Measurements from ENCODE around the gene PGK1. TPM values are rescaled to one million over a fixed set of nuclear protein-coding genes. Genes with fewer than 3 reads are reported as not detected.
"Not testable (repeated sequence)": the region's sequence is repeated elsewhere in the genome, so short reads cannot be mapped to it uniquely, and the experiment has no call there.

The PGK1 gene
- 100 to 1,000 TPM; 277 to 296 TPM for total RNA-seq
- polyA plus RNA-seq (2013, experiment 1 of 2), result 321 TPM
- polyA plus RNA-seq (2013, experiment 2 of 2), result 341 TPM
- long read RNA-seq, experiment 1, full-length matches to known transcripts, result 144 of 202 reads
- long read RNA-seq, experiment 1, partial matches to known transcripts, result 45 of 202 reads
- long read RNA-seq, experiment 1, other reads (novel, unspliced or antisense), result 13 of 202 reads
- long read RNA-seq, experiment 2, full-length matches to known transcripts, result 488 of 519 reads
- long read RNA-seq, experiment 2, partial matches to known transcripts, result 22 of 519 reads
- long read RNA-seq, experiment 2, other reads (novel, unspliced or antisense), result 9 of 519 reads
- long read RNA-seq, experiment 3, full-length matches to known transcripts, result 3,005 of 3,079 reads
- long read RNA-seq, experiment 3, partial matches to known transcripts, result 27 of 3,079 reads
- long read RNA-seq, experiment 3, other reads (novel, unspliced or antisense), result 47 of 3,079 reads
- long read RNA-seq, experiment 4, full-length matches to known transcripts, result 927 of 965 reads
- long read RNA-seq, experiment 4, partial matches to known transcripts, result 26 of 965 reads
- long read RNA-seq, experiment 4, other reads (novel, unspliced or antisense), result 12 of 965 reads

DNA sequence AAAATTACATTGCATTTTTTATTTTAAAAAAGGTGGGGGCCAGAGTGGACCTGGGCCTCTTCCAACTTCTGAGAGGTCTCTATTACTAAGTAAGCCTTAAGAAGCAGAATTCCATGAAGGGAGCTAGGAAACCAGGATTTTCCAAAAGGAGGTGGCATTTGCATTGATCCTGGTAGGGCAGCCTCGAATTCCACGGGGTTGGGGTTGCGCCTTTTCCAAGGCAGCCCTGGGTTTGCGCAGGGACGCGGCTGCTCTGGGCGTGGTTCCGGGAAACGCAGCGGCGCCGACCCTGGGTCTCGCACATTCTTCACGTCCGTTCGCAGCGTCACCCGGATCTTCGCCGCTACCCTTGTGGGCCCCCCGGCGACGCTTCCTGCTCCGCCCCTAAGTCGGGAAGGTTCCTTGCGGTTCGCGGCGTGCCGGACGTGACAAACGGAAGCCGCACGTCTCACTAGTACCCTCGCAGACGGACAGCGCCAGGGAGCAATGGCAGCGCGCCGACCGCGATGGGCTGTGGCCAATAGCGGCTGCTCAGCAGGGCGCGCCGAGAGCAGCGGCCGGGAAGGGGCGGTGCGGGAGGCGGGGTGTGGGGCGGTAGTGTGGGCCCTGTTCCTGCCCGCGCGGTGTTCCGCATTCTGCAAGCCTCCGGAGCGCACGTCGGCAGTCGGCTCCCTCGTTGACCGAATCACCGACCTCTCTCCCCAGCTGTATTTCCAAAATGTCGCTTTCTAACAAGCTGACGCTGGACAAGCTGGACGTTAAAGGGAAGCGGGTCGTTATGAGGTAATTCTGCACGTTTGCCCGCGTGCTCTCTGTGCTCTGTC is at the start of gene PGK1:
Gene PGK1 (plus strand): TSS at position 626 of the 824 bp plus-strand sequence. CDS start 93 bp downstream, at position 719.
- H3K4me1 ChIP-seq (ENCODE audit: control insufficient read depth, insufficient read depth, low read length), result peaks cover 2% of the 10 kb centered on the region
- peaks cover 3% of the 10 kb centered on the region for H3K36me3 Mint-ChIP-seq (ENCODE audit: low read depth)
- H3K36me3 ChIP-seq (ENCODE audit: control insufficient read depth, insufficient read depth, low read length), result peaks cover 4% of the 10 kb centered on the region
- H3K27ac ChIP-seq (ENCODE audit: low read depth, low read length), result peak within 1 kb of the TSS; percentile 82
- WGBS, 2 experiments (ENCODE audit: insufficient coverage in 1 of 2, insufficient read length in 1 of 2), result 0% methylated on average over 5 to 70 of the region's 72 CpGs
- DNase-seq, result peak; percentile 96
- H3K9ac ChIP-seq (ENCODE audit: extremely low read depth, low read length, poor library complexity, severe bottlenecking), result peak within 1 kb of the TSS; percentile 89
- H3K27ac Mint-ChIP-seq, result peak within 1 kb of the TSS; percentile 95
- peaks cover 9% of the 10 kb centered on the region for H3K4me1 Mint-ChIP-seq
- no peaks in the 10 kb centered on the region for H3K9me3 ChIP-seq (ENCODE audit: control insufficient read depth, low read length)
- H3K27me3 Mint-ChIP-seq (ENCODE audit: insufficient read depth), result no peaks in the 10 kb centered on the region
- peaks cover 64% of the 10 kb centered on the region for H3K9me3 Mint-ChIP-seq
- no peaks in the 10 kb centered on the region for H3K27me3 ChIP-seq (ENCODE audit: control insufficient read depth, insufficient read depth, low read length, poor library complexity, severe bottlenecking)
- H3K4me3 Mint-ChIP-seq, result peak within 1 kb of the TSS; percentile 89
- H3K4me3 ChIP-seq (ENCODE audit: low read length), result peak within 1 kb of the TSS; percentile 95
- TF ChIP-seq, protein P1, sequence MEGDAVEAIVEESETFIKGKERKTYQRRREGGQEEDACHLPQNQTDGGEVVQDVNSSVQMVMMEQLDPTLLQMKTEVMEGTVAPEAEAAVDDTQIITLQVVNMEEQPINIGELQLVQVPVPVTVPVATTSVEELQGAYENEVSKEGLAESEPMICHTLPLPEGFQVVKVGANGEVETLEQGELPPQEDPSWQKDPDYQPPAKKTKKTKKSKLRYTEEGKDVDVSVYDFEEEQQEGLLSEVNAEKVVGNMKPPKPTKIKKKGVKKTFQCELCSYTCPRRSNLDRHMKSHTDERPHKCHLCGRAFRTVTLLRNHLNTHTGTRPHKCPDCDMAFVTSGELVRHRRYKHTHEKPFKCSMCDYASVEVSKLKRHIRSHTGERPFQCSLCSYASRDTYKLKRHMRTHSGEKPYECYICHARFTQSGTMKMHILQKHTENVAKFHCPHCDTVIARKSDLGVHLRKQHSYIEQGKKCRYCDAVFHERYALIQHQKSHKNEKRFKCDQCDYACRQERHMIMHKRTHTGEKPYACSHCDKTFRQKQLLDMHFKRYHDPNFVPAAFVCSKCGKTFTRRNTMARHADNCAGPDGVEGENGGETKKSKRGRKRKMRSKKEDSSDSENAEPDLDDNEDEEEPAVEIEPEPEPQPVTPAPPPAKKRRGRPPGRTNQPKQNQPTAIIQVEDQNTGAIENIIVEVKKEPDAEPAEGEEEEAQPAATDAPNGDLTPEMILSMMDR (conservative IDR thresholded peaks at IDR 0.05), result no peak

DNA sequence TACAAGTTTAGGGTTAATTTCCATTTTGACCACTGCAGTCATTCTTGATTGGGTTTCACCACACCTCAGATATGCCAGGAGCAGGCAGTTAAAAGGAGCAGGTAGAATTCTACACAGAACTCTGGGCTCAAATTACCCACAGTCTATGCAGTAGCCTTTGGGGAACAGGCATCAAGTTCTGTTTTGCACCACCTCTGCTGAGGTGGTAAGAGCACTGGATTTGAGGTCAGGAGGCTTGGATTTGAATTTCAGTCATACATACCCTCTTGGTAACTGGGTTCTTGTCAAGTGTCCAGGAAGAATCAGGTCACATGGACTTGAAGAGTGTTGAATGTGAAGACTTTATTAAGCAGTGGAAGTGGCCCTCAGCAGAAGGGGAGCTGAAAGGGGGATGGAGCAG is 40.4 kb upstream of the PGK1 start:
- Histone ChIP-seq H3K4me1 (ENCODE audit: control insufficient read depth, insufficient read depth, low read length) (peaks cover 6% of the 10 kb centered on the region), H3K9me3 (ENCODE audit: control insufficient read depth, low read length) (peaks cover 2% of the 10 kb centered on the region), H3K27me3 (ENCODE audit: control insufficient read depth, insufficient read depth, low read length, poor library complexity, severe bottlenecking) (no peaks in the 10 kb centered on the region), H3K27ac (ENCODE audit: low read depth, low read length) (no peak overlapping the region), H3K9ac (ENCODE audit: extremely low read depth, low read length, poor library complexity, severe bottlenecking) (no peak overlapping the region), H3K4me3 (ENCODE audit: low read length) (no peak overlapping the region), H3K36me3 (ENCODE audit: control insufficient read depth, insufficient read depth, low read length) (no peaks in the 10 kb centered on the region)
- H3K4me3 Mint-ChIP-seq, result no peak overlapping the region
- H3K27me3 Mint-ChIP-seq (ENCODE audit: insufficient read depth), result no peaks in the 10 kb centered on the region
- peaks cover 79% of the 10 kb centered on the region for H3K9me3 Mint-ChIP-seq
- DNase-seq, result no peak
- peaks cover 7% of the 10 kb centered on the region for H3K4me1 Mint-ChIP-seq
- TF ChIP-seq, protein P1 (conservative IDR thresholded peaks at IDR 0.05), result no peak
- H3K36me3 Mint-ChIP-seq (ENCODE audit: low read depth), result no peaks in the 10 kb centered on the region
- no peak overlapping the region for H3K27ac Mint-ChIP-seq

DNA sequence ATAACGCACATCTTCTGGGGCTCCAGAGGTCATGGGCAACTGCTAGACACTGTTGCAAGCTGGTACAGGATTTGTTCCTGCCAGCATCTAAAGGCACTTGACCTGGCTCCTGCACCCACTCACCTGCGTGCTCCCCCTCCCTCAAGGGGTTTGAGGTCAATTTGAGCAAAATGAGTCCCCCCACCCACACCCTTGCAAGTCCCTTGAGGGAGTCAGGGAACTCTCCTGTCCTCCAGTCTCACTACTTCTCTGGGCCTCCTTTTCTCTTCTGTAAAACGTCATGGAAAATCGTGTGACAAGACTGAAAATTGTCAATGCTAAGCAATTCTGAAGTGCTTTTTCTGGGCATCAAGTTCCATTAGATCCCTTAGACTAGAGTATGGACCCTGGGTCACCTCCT is 39.9 kb upstream of the PGK1 start:
- TF ChIP-seq, protein P1 (conservative IDR thresholded peaks at IDR 0.05), result no peak
- Histone ChIP-seq H3K4me3 (ENCODE audit: low read length) (no peak overlapping the region), H3K27ac (ENCODE audit: low read depth, low read length) (no peak overlapping the region), H3K36me3 (ENCODE audit: control insufficient read depth, insufficient read depth, low read length) (no peaks in the 10 kb centered on the region), H3K9ac (ENCODE audit: extremely low read depth, low read length, poor library complexity, severe bottlenecking) (no peak overlapping the region), H3K4me1 (ENCODE audit: control insufficient read depth, insufficient read depth, low read length) (peaks cover 6% of the 10 kb centered on the region), H3K27me3 (ENCODE audit: control insufficient read depth, insufficient read depth, low read length, poor library complexity, severe bottlenecking) (no peaks in the 10 kb centered on the region), H3K9me3 (ENCODE audit: control insufficient read depth, low read length) (peaks cover 7% of the 10 kb centered on the region)
- Mint-ChIP-seq H3K4me1 (peaks cover 7% of the 10 kb centered on the region), H3K4me3 (no peak overlapping the region), H3K9me3 (peaks cover 81% of the 10 kb centered on the region), H3K36me3 (ENCODE audit: low read depth) (no peaks in the 10 kb centered on the region), H3K27ac (no peak overlapping the region), H3K27me3 (ENCODE audit: insufficient read depth) (no peaks in the 10 kb centered on the region)
- 93% methylated on average over 4 of the region's 4 CpGs; no CpG with 5 or more reads in 1 of the 2 experiments for WGBS, 2 experiments (ENCODE audit: insufficient coverage in 1 of 2, insufficient read length in 1 of 2)
- no peak for DNase-seq

DNA sequence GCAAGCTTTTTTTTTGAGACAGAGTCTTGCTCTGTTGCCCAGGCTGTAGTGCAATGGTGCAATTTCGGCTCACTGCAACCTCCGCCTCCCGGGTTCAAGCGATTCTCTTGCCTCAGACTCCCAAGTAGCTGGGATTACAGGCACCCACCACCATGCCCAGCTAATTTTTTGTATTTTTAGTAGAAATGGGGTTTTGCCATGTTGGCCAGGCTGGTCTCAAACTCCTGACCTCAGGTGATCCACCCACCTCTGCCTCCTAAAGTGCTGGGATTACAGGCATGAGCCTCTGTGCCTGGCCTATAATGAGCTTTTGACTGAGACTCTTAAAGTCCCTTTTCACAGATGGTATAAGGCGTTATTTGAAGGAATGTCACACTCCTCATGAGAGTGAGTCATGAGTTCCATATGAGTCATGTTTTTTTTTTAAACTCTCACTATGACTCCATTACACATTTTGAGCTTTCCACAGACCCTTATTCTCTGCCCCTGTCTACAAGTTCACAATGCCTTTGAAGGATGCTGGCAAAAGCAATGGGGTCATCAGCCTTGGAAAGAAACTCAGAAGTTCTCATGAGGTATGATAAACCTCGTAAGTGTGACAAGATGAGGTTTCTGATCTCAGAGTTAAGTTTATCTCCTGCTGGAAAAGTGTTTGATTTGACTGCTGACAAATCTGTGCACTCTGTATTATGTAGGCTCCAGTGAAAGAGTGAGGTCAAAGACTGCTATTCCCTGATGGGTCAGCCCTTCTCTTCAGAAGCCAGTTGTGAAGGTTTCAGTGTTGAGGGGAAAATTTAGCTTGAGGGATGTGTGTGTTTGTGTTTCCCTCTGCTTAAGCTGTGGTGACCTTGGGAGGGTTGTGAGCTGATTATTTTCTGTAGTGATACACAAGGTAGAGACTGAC is 39.1 kb upstream of the PGK1 start:
- H3K27me3 Mint-ChIP-seq (ENCODE audit: insufficient read depth); H3K27ac ChIP-seq (ENCODE audit: low read depth, low read length); H3K36me3 ChIP-seq (ENCODE audit: control insufficient read depth, insufficient read depth, low read length); H3K4me1 Mint-ChIP-seq; H3K27me3 ChIP-seq (ENCODE audit: control insufficient read depth, insufficient read depth, low read length, poor library complexity, severe bottlenecking); H3K4me1 ChIP-seq (ENCODE audit: control insufficient read depth, insufficient read depth, low read length); DNase-seq; H3K36me3 Mint-ChIP-seq (ENCODE audit: low read depth); H3K4me3 Mint-ChIP-seq; H3K4me3 ChIP-seq (ENCODE audit: low read length): not testable (repeated sequence)
- 83% methylated on average over 6 of the region's 6 CpGs; no CpG with 5 or more reads in 1 of the 2 experiments for WGBS, 2 experiments (ENCODE audit: insufficient coverage in 1 of 2, insufficient read length in 1 of 2)
- H3K9me3 ChIP-seq (ENCODE audit: control insufficient read depth, low read length), result peaks cover 13% of the 10 kb centered on the region
- H3K9ac ChIP-seq (ENCODE audit: extremely low read depth, low read length, poor library complexity, severe bottlenecking), result peak overlapping the region; percentile 30
- peaks cover 78% of the 10 kb centered on the region for H3K9me3 Mint-ChIP-seq
- H3K27ac Mint-ChIP-seq, result peak overlapping the region; percentile 69
